Left ventricle myocardium superior (tissue), 1 donor: ENCODE measurements around the gene YIF1B. TPM values are rescaled to one million over a fixed set of nuclear protein-coding genes. Genes with fewer than 3 reads are reported as not detected.

Source experiments
- ATAC-seq: fragments of 200-7000 bp; cut with Tn5 transposase; one replicate; pipeline ENCODE4 v1.9.1; 2020; ENCODE audit warnings: mild to moderate bottlenecking, moderate library complexity
- DNase-seq: peaks from one replicate; pipeline ENCODE4 v3.0.0-alpha.2; 2020
- intact Hi-C: fragments of 100-400 bp; cut with micrococcal nuclease; formaldehyde crosslinking; loops from one replicate; pipeline ENCODE4 v1.11.0; 2022
- total RNA-seq: library from RNA; stranded (reverse); fragmentation: NEBNext Ultra II Directional; extraction: Animal tissue kit (Norgen Biotek cat#: 25700); gene quantifications from one replicate; pipeline ENCODE4 v1.2.1, GENCODE V29; 2021
- donor health status: DM: no; HTN: yes; CAD: no; lungs with severe emphysema.

YIF1B gene
- total RNA-seq, 1 donor from 2014 or later: 33.8 TPM

DNA sequence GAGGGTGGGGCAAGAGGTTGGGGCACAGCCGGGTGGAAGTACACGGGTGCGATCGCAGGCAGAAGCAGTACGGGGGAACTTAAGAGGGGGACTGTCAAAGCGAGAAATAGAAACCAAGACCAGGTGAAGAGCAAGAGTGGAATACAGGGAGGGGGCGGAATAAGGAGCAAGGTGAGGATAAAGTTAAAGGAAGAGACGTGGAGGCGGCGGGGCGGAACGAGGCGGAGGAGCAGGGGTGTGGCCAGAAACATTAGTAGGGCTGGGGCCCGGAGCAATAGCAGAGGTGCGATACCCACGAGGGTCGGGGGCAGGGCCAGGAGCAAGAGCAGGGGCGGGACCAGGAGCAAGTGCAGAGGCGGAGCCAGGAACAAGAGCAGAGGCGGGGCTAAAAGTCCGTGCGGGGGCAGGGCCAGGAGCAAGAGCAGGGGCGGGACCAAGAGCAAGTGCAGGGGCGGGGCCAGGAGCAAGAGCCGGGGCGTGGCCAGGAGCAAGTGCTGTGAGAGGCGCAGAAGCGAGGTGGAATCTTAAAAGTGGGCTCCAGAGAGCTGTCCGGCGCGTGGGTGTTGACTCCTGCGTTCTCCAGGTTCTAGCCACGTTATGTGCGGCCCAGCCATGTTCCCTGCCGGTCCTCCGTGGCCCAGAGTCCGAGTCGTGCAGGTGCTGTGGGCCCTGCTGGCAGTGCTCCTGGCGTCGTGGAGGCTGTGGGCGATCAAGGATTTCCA, 21.1 kb upstream of the YIF1B start:
- DNase-seq (peak; percentile 96), ATAC-seq (peak; percentile 82)
- intact Hi-C loops: no loop called here

DNA sequence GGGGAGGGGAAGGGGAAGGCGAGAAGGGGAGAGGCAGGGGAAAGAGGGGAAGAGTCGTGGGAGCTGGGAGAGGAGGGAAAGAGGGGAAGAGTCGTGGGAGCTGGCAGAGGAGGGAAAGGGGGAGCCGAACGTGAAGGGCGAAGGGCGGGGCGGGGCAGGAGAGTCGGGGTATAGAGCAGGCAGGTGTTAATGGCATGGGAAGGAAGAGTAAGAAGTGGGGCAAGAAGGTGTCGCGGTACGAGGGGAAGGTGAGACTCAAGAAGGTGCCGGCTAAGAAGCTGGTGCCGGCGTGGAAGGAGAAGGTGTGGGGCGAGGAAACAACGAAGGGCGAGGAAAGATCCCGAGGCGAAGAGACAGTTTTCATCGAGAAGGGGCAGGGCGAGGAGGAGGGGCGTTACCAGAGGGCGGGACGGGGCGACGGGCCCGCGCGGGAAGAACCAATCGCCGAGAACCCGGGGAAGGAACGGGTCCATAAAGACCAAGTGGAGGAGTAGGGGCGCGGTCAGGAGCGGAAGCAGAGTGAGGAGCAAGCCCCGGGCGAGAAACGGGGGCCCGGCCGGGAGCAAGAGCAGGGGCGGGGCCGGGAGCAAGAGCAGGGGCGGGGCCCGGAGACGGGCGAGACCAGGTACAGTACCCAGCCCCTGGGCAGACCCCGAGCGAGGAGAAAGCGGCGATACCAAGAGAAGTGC, 20.3 kb upstream of the YIF1B start:
- intact Hi-C loops: loop anchor here (2.0 kb wide), 1 partner anchor 95 kb away; no protein-coding TSS in a partner anchor
- peak; percentile 93 for ATAC-seq
- peak; percentile 96 for DNase-seq

DNA sequence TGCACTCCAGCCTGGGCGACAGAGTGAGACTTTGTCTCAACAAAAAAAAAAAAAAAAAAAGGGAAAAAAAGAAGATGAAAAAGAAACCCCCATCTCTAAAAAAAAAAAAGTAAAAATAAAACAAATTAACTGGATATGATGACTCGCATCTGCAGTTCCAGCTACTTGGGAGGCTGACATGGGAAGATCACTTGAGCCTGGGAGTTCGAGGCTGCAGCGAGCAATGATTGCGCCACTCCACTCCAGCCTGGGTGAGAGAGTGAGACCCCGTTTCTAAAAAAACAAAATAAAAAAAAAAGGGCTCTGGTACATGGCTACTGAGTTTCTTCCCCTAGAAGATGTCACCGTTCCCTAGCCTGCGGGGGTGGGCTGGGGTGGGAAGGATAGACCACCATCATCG, 17.5 kb upstream of the YIF1B start:
- intact Hi-C loops: no loop called here
- ATAC-seq (no peak), DNase-seq (no peak)

DNA sequence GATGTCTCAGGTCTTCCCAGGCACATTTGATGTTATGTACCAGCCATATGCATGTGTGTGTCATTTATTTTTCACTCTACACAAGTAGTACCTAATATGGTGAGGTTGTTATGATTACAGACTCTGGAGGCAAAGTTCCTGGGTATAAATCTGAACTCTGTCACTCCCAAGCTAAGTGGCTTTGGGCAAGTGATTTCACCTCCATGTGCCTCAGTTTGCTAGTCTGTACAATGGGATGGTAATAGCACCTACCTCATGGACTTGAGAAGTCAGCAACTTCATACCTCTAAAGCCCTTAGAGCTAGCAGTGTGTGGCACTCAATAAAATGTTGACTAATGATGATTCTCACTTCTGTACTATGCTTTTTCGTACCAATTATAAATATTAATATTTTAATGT, 16.0 kb upstream of the YIF1B start:
- intact Hi-C loops: no loop called here
- DNase-seq (no peak), ATAC-seq (no peak)

DNA sequence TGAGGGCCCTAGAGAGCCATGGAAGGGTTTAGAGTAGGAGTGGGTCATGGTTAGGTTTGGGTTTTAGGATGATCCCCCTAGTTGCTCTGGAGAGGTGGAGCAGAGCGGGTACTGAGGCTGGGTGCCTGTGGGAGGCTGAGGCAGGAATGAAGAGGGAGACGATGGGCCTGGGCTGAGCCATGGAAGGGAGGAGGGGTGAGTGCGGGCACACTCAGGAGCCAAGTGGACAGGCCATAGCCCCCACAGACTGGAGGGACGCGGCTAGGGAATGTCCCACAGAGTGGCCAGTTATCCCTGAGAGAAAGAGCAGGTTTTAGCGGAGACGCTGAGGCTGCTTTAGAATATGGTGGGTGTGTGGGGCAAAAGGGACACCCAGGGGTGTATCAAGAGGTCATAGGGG, 13.9 kb upstream of the YIF1B start:
- intact Hi-C loops: no loop called here
- ATAC-seq (no peak), DNase-seq (no peak)

DNA sequence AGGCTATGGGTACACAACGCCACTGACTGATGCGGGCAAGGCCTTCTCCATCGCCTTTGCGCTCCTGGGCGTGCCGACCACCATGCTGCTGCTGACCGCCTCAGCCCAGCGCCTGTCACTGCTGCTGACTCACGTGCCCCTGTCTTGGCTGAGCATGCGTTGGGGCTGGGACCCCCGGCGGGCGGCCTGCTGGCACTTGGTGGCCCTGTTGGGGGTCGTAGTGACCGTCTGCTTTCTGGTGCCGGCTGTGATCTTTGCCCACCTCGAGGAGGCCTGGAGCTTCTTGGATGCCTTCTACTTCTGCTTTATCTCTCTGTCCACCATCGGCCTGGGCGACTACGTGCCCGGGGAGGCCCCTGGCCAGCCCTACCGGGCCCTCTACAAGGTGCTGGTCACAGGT, 10.8 kb upstream of the YIF1B start:
- DNase-seq (no peak), ATAC-seq (no peak)
- intact Hi-C loops: no loop called here

DNA sequence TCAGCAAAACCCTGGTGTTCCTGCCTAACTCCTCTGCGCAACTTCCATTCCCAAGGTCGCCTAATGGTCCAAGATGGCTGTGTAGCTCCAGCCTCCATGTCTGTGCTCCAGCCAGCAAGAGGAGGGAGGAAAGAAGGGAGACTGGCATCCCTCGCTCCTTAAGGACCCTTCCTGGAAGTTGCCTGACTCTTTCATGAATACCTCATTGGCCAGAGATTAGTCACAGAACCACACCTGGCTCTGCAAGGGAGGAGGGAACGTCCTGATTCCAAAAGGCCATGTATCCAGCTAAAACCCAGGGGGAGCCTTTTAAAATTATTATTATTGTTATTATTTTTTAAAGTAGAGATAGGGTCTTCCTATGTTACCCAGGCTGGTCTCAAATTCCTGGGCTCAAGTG, 8.7 kb upstream of the YIF1B start:
- intact Hi-C loops: no loop called here
- DNase-seq (no peak), ATAC-seq (no peak)

DNA sequence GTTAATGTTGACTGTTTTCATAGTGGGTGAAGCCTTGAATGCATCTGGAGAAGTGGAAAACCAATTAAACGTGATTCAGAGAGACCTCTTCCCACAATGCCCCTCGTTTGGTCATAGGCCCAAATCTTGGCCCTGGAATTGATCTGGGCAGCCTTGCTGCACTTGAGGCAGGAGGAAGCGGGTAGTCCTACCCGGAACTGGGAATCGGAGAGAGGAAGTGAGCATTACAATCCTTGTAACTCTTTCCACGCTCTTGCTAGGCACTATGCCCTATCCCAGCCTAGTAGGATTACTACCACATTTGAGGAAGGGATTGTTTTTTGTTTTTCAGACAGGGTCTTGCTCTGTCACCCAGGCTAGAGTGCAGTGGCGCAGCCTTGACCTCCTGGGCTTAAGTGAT, 7.5 kb upstream of the YIF1B start:
- no peak for DNase-seq
- intact Hi-C loops: no loop called here

DNA sequence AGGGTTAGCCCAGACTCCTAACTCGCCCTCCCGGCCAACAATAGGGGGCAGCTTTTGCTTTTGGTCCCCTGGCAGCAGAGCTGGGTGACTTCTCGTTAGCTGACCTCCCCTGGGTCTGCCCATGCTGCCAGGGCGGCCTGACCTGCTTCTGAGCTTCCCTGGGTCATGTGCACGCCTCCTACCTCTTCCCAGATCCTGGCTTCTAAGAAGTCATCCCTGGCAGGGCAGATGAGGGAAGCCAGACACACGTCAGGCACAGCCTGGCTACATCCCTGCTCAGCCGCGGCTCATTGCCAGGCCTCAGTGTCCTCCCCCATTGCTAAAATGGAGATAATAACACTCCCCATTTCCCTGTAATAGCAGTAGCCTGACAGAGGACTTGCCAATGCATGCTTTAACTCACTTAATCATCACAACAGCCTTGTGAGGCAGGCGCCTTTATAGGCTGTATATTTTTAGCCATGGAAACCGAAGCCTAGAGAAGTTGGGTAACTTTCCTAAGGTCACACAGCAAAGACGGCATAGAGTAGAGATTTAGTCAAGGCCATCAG, 6.0 kb upstream of the YIF1B start:
- intact Hi-C loops: no loop called here
- peak; percentile 89 for DNase-seq

More for the DNA sequence above, 7.5 kb upstream of the YIF1B start:
- ATAC-seq: no peak

DNA sequence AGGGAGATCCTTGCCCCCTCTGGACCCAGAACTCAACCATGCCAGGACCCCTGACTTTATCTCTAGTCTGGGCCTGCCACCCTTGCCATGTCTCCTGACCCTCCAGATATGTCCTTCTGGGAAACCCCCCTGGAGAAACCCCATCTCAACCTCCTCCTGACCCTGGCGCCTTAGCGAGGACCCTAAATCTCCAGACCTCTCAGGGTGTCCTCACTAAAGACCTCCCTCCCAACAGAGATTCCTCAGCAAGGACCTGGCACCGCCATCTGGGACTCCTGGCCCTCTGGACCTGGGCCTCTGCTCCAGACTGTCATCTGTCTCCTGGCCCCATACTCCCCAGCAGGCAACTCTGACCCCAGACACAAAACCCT, 5.2 kb upstream of the YIF1B start:
- ATAC-seq: peak; percentile 3
- intact Hi-C loops: no loop called here
- no peak for DNase-seq

More for the DNA sequence above, 6.0 kb upstream of the YIF1B start:
- peak; percentile 85 for ATAC-seq

DNA sequence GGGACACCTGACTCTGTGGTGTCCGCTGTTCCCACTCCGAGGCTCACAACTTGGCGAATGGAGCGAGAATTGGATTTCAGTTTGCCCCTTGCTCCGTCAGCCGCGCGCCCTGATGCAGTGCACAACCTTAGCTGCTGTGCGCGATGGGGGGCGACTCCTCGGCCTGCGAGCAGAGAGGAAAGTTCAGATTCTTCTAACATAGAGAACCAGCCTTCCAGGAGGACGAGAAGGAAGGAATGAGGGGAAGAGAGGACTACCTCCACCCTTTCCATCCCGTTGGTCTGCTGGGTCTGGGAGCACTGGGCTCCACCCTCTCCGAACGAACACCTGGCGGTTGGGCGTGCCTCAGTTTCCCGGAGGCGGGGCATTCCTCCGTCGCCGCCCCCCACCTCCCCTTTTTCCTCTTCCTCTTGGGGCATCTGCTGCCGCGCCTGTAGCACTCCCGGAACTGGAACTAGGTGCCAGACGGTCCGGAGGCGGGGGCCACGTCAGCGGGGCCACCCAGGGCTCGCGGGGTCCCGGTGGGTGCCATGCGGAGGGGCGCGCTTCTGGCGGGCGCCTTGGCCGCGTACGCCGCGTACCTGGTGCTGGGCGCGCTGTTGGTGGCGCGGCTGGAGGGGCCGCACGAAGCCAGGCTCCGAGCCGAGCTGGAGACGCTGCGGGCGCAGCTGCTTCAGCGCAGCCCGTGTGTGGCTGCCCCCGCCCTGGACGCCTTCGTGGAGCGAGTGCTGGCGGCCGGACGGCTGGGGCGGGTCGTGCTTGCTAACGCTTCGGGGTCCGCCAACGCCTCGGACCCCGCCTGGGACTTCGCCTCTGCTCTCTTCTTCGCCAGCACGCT, 3.9 kb upstream of the YIF1B start, which contains the start of gene KCNK6:
Gene KCNK6 (plus strand): TSS at position 425 of the 838 bp plus-strand sequence. CDS start 106 bp downstream, at position 531.
- peak; percentile 7 for ATAC-seq
- DNase-seq: peak; percentile 73
- intact Hi-C loops: no loop called here

DNA sequence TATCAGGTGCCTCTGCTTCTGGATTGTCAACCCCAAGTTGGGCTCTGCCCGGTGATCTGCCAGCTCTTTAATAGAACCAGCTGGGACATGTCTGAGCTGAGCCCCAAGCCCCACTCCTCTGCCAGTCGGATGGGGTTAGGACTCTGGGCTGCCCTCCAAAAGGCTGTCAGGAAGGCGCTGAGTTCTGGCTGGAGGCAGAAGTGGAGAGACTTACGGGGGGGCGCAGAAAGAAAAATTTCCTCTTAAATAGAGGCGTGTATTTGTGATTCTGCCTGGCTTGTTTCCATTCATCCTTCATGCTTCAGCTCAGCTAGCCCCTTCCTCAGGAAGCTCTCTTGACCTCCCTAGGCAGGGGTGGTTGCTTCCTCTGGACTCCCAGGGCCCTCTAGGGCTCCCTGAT, 2.9 kb upstream of the YIF1B start:
- intact Hi-C loops: no loop called here
- DNase-seq (peak; percentile 69), ATAC-seq (peak; percentile 11)

DNA sequence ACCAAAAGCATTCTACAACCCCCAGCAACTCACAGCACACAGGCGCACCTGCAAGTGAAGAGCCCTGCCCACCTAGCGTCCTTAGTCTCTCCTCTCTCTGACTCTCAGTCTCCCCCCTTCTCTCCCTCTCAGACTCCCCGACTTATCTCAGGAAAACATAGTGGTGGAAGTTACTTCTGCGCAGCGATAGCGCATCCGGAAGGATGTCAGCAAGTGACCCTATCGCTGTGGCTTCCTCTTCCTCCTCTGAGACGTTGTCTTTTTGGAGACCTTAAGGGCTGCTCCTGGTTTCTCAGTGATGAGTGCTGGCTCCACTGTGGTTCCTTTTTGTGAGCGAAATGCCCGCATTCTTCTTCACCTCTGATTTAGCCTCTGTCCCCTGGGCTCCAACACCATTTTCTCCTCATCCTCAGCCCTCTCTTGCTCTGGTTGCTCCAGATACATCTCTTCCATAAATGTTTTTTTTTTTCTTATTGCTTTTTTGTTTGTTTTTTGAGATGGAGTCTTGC, 1.4 kb upstream of the YIF1B start:
- no peak for DNase-seq
- intact Hi-C loops: no loop called here

DNA sequence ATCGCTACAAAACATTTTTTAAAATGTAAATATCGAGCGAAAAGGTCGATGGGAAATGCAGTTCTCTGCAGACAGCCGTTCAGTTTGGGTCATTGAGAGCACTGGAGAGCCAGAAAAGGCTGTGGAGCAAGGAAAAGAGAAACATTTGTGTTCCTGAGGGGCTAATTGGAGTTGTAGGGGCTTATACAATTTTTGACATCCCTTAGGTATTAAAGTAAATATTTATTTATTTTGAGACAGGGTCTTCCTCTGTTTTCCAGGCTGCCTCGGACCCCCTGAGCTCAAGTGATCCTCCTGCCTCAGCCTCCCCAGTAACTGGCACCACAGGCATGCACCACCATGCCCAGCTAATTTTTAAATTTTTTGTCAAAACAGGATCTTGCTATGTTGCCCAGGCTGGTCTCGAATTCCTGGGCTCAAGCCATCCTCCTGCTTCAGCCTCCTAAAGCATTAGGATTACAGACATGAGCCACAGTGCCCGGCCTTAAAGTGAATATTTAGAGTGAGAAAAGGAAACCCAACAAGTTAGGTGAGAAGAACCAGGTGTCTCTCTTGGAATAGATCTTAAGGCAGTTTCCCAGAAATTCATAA, 825 bp upstream of the YIF1B start:
- no peak for DNase-seq
- no peak for ATAC-seq
- intact Hi-C loops: no loop called here

More for the DNA sequence above, 1.4 kb upstream of the YIF1B start:
- no peak for ATAC-seq

DNA sequence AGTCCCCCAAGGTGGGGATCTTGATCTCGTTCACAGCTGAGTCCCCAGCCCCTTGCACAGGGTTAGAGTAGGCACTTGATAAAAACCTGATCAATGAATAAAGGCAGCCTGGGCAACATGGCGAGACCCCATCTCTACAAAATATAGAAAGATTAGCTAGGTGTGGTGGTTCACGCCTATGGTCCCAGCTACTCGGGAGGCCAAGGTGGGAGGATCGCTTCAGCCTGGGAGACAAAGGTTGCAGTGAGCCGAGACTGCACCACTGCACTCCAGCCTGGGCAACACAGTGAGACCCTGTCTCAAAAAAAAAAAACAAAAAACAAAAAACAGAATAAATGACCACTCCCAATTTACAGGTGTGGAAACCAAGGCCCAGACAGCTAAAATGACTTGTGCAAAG, 4.8 kb downstream of the YIF1B start:
- intact Hi-C loops: no loop called here
- DNase-seq (no peak), ATAC-seq (no peak)

DNA sequence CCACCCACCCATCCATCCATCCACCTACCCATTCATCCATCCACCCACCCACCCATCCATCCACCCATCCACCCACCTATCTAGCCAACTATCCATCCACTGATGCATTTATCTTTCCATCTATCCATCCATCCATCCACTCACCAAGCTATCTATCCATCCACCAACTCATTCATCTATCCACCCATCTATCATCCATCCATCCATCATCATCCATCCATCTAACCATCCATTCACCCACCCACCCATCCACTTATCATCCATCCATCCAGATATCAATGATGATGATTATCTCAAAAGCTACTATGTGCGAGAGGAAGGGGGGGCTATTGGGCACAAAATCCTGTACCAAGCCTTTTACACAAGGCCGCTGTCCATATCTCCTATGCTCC, 5.5 kb downstream of the YIF1B start:
- intact Hi-C loops: no loop called here
- no peak for ATAC-seq
- no peak for DNase-seq

DNA sequence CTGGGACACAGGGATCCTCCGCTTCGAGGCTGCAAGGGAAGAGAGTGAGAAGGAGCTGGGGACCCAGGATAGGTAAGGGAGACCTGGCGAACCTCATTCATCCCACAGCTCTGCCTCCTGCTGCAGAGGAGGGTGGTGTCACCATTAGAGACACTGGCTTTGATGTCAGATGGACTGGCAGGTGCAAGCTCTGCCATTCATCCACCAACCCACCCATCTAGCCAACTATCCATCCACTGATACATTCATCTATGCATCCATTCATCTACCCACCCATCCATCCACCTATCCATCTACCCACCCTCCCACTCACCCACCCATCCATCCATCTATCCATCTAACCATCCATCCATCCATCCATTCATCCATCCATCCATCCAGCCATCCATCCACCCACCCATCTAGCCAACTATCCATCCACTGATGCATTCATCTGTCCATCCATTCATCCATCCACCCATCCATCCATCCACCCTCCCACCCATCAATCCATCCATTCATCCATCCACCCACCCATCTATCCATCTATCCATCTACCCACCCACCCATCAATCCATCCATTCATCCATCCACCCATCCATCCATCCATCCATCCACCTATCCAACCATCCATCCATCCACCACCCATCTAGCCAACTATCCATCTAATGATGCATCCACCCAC, 6.0 kb downstream of the YIF1B start:
- DNase-seq: no peak
- no peak for ATAC-seq
- intact Hi-C loops: no loop called here

DNA sequence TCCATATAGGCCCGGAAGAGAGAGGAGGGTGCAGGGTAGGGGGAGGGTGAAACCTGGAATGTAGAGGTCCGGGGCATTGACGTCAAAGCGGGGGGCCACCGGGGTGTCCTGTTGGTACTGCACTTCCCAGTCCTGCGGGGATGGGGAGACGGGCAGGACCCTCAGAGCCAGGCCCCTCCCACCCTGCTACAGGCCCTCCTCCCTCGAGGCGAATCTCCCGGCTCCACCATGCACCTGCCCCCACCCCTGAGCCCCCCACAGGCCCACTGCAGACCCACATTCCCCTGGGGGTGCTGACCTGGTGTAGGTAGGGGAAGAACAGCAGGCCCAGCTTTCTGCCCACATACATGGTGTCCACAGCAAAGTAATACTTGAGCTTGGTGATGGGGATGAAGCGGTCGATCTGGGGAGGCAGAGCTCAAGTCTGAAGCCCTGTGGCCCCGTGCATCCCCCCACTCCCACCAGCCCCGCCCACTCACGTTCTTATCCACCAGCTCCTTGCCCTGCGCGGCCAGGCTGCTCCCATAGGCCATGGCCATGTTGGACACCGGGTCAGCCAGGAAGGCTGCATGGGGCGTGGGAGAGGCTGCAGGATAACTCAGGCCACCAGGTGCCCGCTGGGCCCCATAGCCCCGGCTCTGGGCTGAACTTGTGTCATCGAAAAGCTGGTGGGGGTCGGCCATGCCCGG, 6.7 kb downstream of the YIF1B start:
- no peak for DNase-seq
- intact Hi-C loops: no loop called here
- ATAC-seq: no peak
